GM12872 (cell line): ENCODE data around the gene SNAPC2.

Experiments used
- TF ChIP-seq, protein P1 (sequence below): IDR thresholded peaks from 3 replicates; pipeline ENCODE4 v1.5.1; 2011; ENCODE audit warnings: low read depth, mild to moderate bottlenecking, low read length, moderate library complexity; ENCODE audit not compliant: insufficient read depth

The SNAPC2 gene

DNA sequence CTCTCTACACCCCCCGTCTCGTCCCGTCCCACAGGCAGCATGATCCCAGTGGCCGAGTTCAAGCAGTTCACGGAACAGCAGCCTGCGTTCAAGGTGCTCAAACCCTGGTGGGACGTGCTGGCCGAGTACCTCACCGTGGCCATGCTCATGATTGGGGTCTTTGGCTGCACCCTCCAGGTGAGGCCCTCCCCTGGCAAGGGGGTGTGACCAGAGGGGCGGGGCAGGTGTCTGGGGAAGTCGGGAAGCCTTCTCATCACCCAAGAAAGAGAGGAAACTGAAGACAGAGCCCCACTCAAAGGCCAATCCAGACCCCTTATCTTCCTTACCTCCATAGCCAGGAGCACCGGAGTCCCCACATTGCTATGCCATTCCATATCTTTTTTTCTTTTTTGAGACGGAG is 24.6 kb upstream of the SNAPC2 start:
- TF ChIP-seq, protein P1, sequence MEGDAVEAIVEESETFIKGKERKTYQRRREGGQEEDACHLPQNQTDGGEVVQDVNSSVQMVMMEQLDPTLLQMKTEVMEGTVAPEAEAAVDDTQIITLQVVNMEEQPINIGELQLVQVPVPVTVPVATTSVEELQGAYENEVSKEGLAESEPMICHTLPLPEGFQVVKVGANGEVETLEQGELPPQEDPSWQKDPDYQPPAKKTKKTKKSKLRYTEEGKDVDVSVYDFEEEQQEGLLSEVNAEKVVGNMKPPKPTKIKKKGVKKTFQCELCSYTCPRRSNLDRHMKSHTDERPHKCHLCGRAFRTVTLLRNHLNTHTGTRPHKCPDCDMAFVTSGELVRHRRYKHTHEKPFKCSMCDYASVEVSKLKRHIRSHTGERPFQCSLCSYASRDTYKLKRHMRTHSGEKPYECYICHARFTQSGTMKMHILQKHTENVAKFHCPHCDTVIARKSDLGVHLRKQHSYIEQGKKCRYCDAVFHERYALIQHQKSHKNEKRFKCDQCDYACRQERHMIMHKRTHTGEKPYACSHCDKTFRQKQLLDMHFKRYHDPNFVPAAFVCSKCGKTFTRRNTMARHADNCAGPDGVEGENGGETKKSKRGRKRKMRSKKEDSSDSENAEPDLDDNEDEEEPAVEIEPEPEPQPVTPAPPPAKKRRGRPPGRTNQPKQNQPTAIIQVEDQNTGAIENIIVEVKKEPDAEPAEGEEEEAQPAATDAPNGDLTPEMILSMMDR, result no peak

DNA sequence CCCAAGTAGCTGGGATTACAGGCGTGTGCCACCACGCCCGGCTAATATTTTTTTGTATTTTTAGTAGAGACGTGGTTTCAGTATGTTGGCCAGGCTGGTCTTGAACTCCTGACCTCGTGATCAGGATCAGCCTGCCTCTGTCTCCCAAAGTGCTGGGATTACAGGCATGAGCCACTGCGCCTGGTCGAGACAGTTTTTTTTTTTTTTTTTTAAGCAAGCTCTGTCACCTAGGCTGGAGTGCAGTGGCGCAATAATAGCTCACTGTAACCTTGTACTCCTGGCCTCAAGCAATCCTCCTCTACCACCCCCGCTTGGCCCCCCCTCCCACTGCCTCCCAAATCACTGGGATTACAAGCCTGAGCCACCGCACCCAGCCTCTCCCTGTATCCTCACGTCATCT is 22.8 kb upstream of the SNAPC2 start:
- TF ChIP-seq, protein P1, result no peak

DNA sequence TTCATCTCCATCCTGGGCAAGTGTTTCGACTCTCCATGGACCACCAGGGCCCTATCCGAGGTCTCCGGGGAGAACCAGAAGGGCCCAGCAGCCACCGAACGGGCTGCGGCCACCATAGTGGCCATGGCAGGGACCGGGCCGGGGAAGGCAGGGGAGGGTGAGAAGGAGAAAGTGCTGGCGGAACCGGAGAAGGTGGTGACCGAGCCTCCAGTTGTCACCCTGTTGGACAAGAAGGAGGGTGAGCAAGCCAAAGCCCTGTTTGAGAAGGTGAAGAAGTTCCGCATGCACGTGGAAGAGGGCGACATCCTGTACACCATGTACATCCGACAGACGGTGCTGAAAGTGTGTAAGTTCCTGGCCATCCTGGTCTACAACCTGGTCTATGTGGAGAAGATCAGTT is 21.2 kb upstream of the SNAPC2 start:
- TF ChIP-seq, protein P1, result no peak

DNA sequence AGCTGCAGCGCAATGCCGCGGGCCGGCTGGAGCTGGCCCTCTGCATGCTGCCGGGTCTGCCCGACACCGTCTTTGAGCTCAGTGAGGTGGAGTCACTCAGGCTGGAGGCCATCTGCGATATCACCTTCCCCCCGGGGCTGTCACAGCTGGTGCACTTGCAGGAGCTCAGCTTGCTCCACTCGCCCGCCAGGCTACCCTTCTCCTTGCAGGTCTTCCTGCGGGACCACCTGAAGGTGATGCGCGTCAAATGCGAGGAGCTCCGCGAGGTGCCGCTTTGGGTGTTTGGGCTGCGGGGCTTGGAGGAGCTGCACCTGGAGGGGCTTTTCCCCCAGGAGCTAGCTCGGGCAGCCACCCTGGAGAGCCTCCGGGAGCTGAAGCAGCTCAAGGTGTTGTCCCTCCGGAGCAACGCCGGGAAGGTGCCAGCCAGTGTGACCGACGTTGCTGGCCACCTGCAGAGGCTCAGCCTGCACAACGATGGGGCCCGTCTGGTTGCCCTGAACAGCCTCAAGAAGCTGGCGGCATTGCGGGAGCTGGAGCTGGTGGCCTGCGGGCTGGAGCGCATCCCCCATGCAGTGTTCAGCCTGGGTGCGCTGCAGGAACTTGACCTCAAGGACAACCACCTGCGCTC is 20.3 kb upstream of the SNAPC2 start:
- TF ChIP-seq, protein P1, result no peak

DNA sequence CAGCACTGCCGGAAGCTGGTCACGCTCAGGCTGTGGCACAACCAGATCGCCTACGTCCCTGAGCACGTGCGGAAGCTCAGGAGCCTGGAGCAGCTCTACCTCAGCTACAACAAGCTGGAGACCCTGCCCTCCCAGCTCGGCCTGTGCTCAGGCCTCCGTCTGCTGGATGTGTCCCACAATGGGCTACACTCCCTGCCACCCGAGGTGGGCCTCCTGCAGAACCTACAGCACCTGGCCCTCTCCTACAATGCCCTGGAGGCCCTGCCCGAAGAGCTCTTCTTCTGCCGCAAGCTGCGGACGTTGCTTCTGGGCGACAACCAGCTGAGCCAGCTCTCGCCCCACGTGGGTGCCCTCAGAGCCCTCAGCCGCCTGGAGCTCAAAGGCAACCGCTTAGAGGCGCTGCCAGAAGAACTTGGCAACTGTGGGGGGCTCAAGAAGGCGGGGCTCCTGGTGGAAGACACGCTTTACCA is 19.7 kb upstream of the SNAPC2 start:
- TF ChIP-seq, protein P1, result no peak

DNA sequence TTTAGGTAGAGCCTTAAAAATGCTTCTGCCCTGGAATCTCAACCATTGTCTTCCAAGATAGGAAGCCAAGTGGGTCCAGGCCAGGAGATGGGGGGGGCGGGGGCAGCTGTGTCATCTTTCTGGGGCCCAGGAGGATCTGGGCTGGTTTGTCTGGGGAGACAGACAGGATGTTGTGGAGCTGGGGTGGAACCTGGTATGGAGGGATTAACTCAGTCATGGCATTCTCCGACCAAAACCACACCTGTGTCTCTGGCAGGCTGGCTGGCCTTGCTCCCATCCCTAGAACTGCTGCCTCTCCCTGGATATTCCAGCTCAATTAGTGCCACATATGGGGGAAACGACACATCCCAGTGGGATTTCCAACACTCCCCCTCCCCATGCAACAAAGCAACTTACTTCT is 19.2 kb upstream of the SNAPC2 start:
- TF ChIP-seq, protein P1, result no peak

DNA sequence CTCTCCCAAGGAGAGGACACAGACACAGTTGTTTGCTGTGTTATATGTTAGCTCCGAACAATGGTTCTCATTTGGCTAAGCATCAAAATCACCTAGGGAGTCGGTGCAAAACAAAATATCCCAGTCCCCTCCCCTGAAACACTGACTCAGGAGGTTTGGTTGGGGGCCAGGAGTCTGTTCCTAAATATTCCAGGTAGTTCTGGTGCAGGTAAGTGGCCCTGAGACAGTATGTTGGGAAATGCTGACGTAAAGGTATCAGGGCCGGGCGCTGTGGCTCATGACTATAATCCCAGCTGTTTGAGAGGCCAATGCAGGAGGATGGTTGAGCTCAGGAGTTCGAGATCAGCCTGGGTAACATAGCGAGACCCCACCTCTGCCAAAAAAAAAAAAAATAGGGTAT is 18.8 kb upstream of the SNAPC2 start:
- TF ChIP-seq, protein P1, result no peak
